AG09309 (cell line): Measurements from ENCODE around the gene LDLRAD4.

ENCODE experiments used
- DNase-seq: peaks from one replicate; pipeline ENCODE4 v3.0.0-alpha.2; 2010; ENCODE audit warnings: low read depth
- H3K4me3 ChIP-seq: 2 replicates; pipeline ENCODE4 v1.5.1; 2011; ENCODE audit warnings: mild to moderate bottlenecking, low read depth, low read length, moderate library complexity; ENCODE audit not compliant: control insufficient read depth
- TF ChIP-seq, protein P1 (sequence below): IDR thresholded peaks from 2 replicates; pipeline ENCODE4 v1.5.1; 2011; ENCODE audit warnings: mild to moderate bottlenecking, low read depth, low read length, inconsistent platforms; ENCODE audit not compliant: insufficient read depth, control insufficient read depth; ENCODE audit errors: missing control alignments

The LDLRAD4 gene

GRCh38 chr18:13570856-13571495 lies 352.4 kb downstream of the LDLRAD4 start:
- no peak overlapping the region for H3K4me3 ChIP-seq
- DNase-seq = no peak
- TF ChIP-seq, protein P1, sequence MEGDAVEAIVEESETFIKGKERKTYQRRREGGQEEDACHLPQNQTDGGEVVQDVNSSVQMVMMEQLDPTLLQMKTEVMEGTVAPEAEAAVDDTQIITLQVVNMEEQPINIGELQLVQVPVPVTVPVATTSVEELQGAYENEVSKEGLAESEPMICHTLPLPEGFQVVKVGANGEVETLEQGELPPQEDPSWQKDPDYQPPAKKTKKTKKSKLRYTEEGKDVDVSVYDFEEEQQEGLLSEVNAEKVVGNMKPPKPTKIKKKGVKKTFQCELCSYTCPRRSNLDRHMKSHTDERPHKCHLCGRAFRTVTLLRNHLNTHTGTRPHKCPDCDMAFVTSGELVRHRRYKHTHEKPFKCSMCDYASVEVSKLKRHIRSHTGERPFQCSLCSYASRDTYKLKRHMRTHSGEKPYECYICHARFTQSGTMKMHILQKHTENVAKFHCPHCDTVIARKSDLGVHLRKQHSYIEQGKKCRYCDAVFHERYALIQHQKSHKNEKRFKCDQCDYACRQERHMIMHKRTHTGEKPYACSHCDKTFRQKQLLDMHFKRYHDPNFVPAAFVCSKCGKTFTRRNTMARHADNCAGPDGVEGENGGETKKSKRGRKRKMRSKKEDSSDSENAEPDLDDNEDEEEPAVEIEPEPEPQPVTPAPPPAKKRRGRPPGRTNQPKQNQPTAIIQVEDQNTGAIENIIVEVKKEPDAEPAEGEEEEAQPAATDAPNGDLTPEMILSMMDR = no peak

DNA sequence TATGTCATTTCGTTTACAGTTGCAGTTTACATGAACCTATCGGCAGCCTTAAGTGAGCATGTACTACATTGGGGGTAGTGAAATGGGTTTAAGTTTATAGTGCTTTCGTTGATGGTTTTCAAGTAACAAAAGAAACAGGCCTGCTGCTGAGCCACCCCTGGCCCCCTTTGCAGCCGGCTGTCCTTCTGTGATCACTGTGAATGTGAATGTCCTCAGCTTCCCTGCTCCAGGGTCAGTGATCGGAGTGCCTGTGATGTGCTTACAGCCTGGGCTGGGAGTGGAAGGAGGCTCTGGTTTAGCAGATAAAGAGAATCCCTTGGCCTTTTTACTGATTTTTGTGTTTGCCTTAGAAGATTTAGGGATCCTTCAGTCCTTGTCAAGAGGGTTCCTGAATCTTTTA lies 353.6 kb downstream of the LDLRAD4 start:
- no peak overlapping the region for H3K4me3 ChIP-seq
- DNase-seq = no peak
- TF ChIP-seq, protein P1 = no peak

DNA sequence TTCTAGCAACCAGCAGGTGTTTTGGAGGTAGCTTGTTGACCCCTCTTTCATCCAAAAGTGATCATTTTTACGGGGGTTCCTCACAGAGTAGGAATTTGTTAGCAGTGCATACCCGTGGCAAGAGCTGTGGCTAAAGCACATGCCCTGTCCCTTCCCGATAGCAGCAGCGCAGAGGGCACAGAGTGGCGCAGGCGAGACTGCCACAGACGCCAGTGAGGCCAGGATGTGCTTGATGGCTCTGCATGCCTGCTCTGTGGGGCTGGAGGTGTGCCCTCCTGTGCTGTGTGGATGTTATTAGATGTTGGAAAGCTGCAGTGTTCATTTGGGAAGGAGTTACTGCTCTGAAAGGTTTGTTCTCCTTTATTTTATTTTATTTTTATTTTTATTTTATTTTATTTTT lies 354.2 kb downstream of the LDLRAD4 start:
- no peak for DNase-seq
- H3K4me3 ChIP-seq = no peak overlapping the region
- TF ChIP-seq, protein P1 = no peak

- H3K4me3 ChIP-seq = no peak overlapping the region
- no peak for DNase-seq
- TF ChIP-seq, protein P1 = no peak
These were observed 355.2 kb downstream of the LDLRAD4 start for GRCh38 chr18:13573750-13574149.

DNA sequence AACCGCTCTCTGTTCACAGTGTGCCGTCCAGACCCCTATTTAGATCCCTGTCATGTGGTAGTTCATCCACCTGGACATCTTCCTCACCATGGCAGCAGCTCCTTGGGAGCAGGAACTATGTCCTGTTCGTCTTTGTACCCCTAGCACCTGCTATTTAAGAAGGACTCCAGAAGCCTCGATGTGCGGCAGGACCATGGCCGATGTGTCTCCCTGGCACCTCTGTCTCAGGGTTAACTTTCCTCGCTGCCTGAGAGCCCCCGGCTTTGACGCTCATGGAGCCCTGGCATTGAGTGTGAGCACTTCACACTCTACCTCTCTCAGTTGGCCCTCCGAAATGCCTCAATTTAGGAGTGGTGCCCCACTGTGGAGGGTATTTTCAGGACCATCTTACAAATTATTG lies 355.8 kb downstream of the LDLRAD4 start:
- TF ChIP-seq, protein P1 = no peak
- H3K4me3 ChIP-seq = no peak overlapping the region
- DNase-seq = no peak

DNA sequence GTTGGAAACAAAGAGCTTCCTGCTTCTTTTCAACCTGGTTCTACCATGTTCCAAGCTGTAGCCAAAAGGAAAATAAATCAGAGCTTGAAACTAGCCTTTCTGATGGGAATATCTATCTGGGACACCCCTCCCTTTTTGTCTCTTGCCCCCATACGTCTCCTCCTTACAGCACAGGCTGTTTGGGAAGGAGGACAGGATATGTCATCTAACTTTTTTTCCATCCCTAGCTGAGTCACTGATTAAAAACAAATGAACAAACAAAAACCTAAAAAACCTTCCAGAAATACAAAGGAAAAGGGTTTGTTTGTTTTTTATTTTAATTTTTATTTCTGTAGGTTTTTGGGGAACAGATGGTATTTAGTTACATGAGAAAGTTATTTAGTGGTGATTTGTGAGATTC lies 356.2 kb downstream of the LDLRAD4 start:
- TF ChIP-seq, protein P1 = no peak
- no peak for DNase-seq
- no peak overlapping the region for H3K4me3 ChIP-seq
